AG09319 (cell line): ENCODE measurements around the gene PLA2R1.

ENCODE experiments used
- DNase-seq: peaks from one replicate; pipeline ENCODE4 v3.0.0-alpha.2; 2010; ENCODE audit warnings: low read depth; ENCODE audit errors: extremely low read depth
- TF ChIP-seq, protein P1 (sequence below): IDR thresholded peaks from 2 replicates; pipeline ENCODE4 v1.5.1; 2011; ENCODE audit warnings: low read depth, mild to moderate bottlenecking, inconsistent platforms, low read length, moderate library complexity

The PLA2R1 gene

GRCh38 chr2:160062292-160063005, at the start of gene PLA2R1:
Gene PLA2R1 (minus strand): TSS chr2:160062615. CDS start chr2:160062403, 212 bp downstream.
- DNase-seq = no peak
- TF ChIP-seq, protein P1, sequence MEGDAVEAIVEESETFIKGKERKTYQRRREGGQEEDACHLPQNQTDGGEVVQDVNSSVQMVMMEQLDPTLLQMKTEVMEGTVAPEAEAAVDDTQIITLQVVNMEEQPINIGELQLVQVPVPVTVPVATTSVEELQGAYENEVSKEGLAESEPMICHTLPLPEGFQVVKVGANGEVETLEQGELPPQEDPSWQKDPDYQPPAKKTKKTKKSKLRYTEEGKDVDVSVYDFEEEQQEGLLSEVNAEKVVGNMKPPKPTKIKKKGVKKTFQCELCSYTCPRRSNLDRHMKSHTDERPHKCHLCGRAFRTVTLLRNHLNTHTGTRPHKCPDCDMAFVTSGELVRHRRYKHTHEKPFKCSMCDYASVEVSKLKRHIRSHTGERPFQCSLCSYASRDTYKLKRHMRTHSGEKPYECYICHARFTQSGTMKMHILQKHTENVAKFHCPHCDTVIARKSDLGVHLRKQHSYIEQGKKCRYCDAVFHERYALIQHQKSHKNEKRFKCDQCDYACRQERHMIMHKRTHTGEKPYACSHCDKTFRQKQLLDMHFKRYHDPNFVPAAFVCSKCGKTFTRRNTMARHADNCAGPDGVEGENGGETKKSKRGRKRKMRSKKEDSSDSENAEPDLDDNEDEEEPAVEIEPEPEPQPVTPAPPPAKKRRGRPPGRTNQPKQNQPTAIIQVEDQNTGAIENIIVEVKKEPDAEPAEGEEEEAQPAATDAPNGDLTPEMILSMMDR = no peak

DNA sequence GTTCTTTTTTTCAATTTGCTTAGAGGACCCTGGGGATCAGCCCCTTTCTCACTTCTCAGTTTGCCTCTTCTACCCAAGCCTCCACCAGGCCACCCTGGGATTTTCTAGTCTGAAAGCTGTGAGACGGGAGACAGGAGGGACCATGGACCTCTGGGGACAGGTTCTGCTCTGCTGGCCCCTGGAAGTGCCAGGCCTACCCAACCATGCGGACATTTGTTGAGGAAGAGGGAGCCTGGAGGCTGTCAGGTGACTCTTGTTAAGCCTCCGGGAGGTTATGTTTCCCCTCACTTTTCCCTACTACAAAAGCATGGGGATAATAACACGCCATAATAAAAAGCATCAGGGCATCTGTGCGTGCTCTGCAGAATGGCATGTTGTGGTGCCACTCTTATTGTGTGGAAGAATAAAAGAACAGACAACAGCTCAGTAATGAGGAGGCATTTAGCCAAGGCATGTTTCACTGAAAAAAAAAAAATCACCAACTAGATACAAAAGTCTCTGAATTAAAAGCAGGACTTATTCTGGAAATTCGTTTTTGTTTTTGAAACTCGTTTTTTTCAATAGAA, 48.3 kb upstream of the PLA2R1 start:
- no peak for DNase-seq
- TF ChIP-seq, protein P1 = no peak

GRCh38 chr2:160109939-160110673, 47.7 kb upstream of the PLA2R1 start:
- TF ChIP-seq, protein P1 = peak; percentile 75
- DNase-seq = peak; percentile 66

GRCh38 chr2:160109243-160109642, 46.8 kb upstream of the PLA2R1 start:
- TF ChIP-seq, protein P1 = no peak
- no peak for DNase-seq

DNA sequence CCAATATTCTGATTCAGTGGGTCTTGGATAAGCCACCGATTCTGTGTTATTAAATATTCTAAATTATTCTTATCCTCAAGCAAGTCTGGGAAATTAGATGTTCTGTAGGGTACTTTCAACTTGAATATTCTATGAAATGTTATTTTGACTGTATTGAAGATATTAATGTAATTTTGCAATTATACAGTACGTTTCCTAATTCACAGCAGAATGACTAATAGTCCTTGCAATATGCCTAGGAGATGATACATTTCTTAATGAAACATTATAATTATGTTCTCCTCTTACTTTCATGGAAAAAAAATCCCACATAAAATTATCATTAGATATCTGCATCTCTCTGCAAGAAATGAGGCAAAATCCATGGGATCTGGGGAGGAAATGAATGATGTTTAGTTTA, 46.2 kb upstream of the PLA2R1 start:
- DNase-seq = no peak
- TF ChIP-seq, protein P1 = no peak

DNA sequence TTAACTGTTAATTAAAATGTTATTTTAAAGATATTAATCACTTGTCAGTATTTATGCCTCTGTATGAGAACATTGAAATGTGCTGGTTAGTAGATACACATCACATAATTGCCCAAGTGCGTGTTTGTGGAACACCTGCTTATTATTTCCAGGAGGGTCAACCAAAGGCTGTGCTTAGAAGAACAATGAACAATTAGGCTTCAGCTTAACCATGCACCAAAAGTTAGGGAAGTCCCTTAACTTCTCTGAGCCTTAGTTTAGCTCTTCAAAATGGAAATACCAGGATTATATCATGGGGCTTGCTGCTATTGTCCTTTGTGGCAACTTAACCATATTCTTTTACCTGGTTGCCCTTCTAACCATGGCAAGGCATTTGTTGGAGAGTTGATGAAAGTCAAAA, 43.0 kb upstream of the PLA2R1 start:
- no peak for DNase-seq
- TF ChIP-seq, protein P1 = no peak

DNA sequence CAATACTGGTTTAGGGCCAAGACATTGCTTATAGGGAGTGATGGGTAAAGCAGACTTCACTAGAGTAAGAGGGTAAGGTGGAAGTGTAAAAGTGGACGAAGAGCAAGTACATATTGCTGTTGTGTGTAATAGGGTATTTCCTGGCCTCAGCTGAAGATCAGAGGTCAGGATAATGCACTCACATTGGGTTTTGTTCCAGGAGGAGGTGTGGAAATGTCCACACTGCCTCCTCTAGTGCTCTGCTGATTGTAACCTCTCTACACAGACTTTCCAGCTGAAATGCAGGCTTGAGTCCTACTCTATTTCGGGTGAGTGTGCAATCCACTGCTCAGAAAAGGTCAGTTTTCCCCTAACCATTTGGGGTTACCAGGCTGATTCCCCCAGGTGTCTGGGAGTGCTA, 41.7 kb upstream of the PLA2R1 start:
- no peak for DNase-seq
- TF ChIP-seq, protein P1 = no peak
